DND-41 (cell line): ENCODE measurements around the gene KSR2.
"Not testable (repeated sequence)": the region's sequence is repeated elsewhere in the genome, so short reads cannot be mapped to it uniquely, and the experiment has no call there.

Experiments used
- ATAC-seq: fragments of 200-7000 bp; cut with Tn5 transposase; 3 replicates; pipeline ENCODE4 v1.9.1; 2021; ENCODE audit warnings: low read depth; ENCODE audit not compliant: insufficient read depth
- DNase-seq: peaks from one replicate; pipeline ENCODE4 v3.0.0-alpha.2; 2020
- H2AFZ ChIP-seq: 2 replicates; pipeline ENCODE4 v1.6.0; 2012; ENCODE audit warnings: low read depth, low read length
- H3K27ac ChIP-seq: 2 replicates; pipeline ENCODE4 v1.5.1; 2012; ENCODE audit warnings: low read length, inconsistent platforms
- H3K27me3 ChIP-seq: fragments of 200-600 bp; sonication (generic); 2 replicates; pipeline ENCODE4 v1.6.0; 2012; ENCODE audit warnings: low read length, mild to moderate bottlenecking, inconsistent platforms; ENCODE audit not compliant: insufficient read depth, poor library complexity
- H3K36me3 ChIP-seq: 2 replicates; pipeline ENCODE4 v1.5.1; 2012; ENCODE audit warnings: low read length, inconsistent platforms; ENCODE audit not compliant: insufficient read depth
- H3K4me1 ChIP-seq: 2 replicates; pipeline ENCODE4 v1.5.1; 2012; ENCODE audit warnings: mild to moderate bottlenecking, low read length; ENCODE audit not compliant: insufficient read depth
- H3K4me2 ChIP-seq: 2 replicates; pipeline ENCODE4 v1.6.0; 2012; ENCODE audit warnings: mild to moderate bottlenecking, moderate library complexity, low read length, inconsistent platforms; ENCODE audit not compliant: insufficient read depth
- H3K4me3 ChIP-seq, 2 experiments: fragments of 200-600 bp in 1 of 2; shearing (Covaris generic) in 1 of 2; 2 replicates each; pipeline ENCODE4 v1.5.1; 2012 to 2016; ENCODE audit warnings: inconsistent platforms in 2 of 2, low read length in 2 of 2, mild to moderate bottlenecking in 2 of 2, low read depth in 1 of 2, moderate library complexity in 1 of 2
- H3K79me2 ChIP-seq: 2 replicates; pipeline ENCODE4 v1.6.0; 2012; ENCODE audit warnings: low read length, inconsistent platforms; ENCODE audit not compliant: insufficient read depth
- H3K9ac ChIP-seq: 2 replicates; pipeline ENCODE4 v1.6.0; 2012; ENCODE audit warnings: low read depth, mild to moderate bottlenecking, inconsistent platforms, low read length, moderate library complexity
- H3K9me3 ChIP-seq: 2 replicates; pipeline ENCODE4 v1.5.1; 2012; ENCODE audit warnings: low read length, moderate library complexity, mild to moderate bottlenecking, inconsistent platforms; ENCODE audit not compliant: insufficient read depth, severe bottlenecking
- H4K20me1 ChIP-seq: 2 replicates; pipeline ENCODE4 v1.6.0; 2012; ENCODE audit warnings: low read length; ENCODE audit not compliant: insufficient read depth
- CTCF ChIP-seq: IDR thresholded peaks from 2 replicates; pipeline ENCODE4 v1.5.1; 2012; ENCODE audit warnings: borderline replicate concordance, low read length, moderate library complexity, mild to moderate bottlenecking; ENCODE audit not compliant: poor library complexity, severe bottlenecking; ENCODE audit errors: extremely low read depth
- EZH2 ChIP-seq: IDR thresholded peaks from 3 replicates; pipeline ENCODE4 v1.6.1; 2012; ENCODE audit warnings: borderline replicate concordance, low read depth, mild to moderate bottlenecking, moderate library complexity, low read length, inconsistent platforms; ENCODE audit not compliant: severe bottlenecking

KSR2 gene

GRCh38 chr12:117732761-117733548 is 235.8 kb downstream of the KSR2 start:
- no peaks in the 10 kb centered on the region for H3K36me3 ChIP-seq
- no peak overlapping the region for H3K4me3 ChIP-seq
- no peaks in the 10 kb centered on the region for H3K9me3 ChIP-seq
- no peaks in the 10 kb centered on the region for H3K27me3 ChIP-seq
- H3K4me2 ChIP-seq: no peak overlapping the region
- DNase-seq: no peak
- no peak overlapping the region for H3K9ac ChIP-seq
- no peak overlapping the region for H2AFZ ChIP-seq
- no peaks in the 10 kb centered on the region for H4K20me1 ChIP-seq
- no peak for TF ChIP-seq CTCF
- H3K27ac ChIP-seq: no peak overlapping the region
- peaks cover 10% of the 10 kb centered on the region for H3K4me1 ChIP-seq
- ATAC-seq: no peak
- no peaks in the 10 kb centered on the region for H3K79me2 ChIP-seq

GRCh38 chr12:117731131-117731530 is 237.7 kb downstream of the KSR2 start:
- DNase-seq, H3K4me1 ChIP-seq, H3K27me3 ChIP-seq, H3K4me3 ChIP-seq, H3K79me2 ChIP-seq, H3K36me3 ChIP-seq, H3K27ac ChIP-seq, H3K9me3 ChIP-seq, H4K20me1 ChIP-seq, H3K4me2 ChIP-seq, H3K9ac ChIP-seq, H2AFZ ChIP-seq, ATAC-seq: not testable (repeated sequence)

GRCh38 chr12:117727301-117727700 is 241.5 kb downstream of the KSR2 start:
- H3K4me3 ChIP-seq: no peak overlapping the region
- H3K4me1 ChIP-seq: peaks cover 3% of the 10 kb centered on the region
- H3K9me3 ChIP-seq: no peaks in the 10 kb centered on the region
- no peak overlapping the region for H3K4me2 ChIP-seq
- H3K27ac ChIP-seq: no peak overlapping the region
- no peak for ATAC-seq
- no peaks in the 10 kb centered on the region for H3K36me3 ChIP-seq
- no peak overlapping the region for H2AFZ ChIP-seq
- no peak for DNase-seq
- TF ChIP-seq EZH2 (no peak), CTCF (no peak)
- H4K20me1 ChIP-seq: no peaks in the 10 kb centered on the region
- H3K79me2 ChIP-seq: no peaks in the 10 kb centered on the region
- no peak overlapping the region for H3K9ac ChIP-seq
- H3K27me3 ChIP-seq: no peaks in the 10 kb centered on the region

- DNase-seq: no peak
- no peaks in the 10 kb centered on the region for H3K9me3 ChIP-seq
- H4K20me1 ChIP-seq: no peaks in the 10 kb centered on the region
- H2AFZ ChIP-seq: no peak overlapping the region
- no peaks in the 10 kb centered on the region for H3K79me2 ChIP-seq
- H3K4me1 ChIP-seq: peaks cover 3% of the 10 kb centered on the region
- no peaks in the 10 kb centered on the region for H3K36me3 ChIP-seq
- H3K4me2 ChIP-seq: no peak overlapping the region
- TF ChIP-seq CTCF: no peak
- no peak for TF ChIP-seq EZH2
- H3K9ac ChIP-seq: no peak overlapping the region
- H3K27ac ChIP-seq: no peak overlapping the region
- no peak overlapping the region for H3K4me3 ChIP-seq
- peaks cover 2% of the 10 kb centered on the region for H3K27me3 ChIP-seq
- ATAC-seq: no peak
Measured at GRCh38 chr12:117724543-117724942, 244.2 kb downstream of the KSR2 start.
